HL-60 (cell line): ENCODE results near the gene MAP2K6.

Source experiments
- DNase-seq, 2 experiments: peaks; one replicate each; pipeline ENCODE4 v3.0.0-alpha.2; 2010 to 2020; ENCODE audit warnings: low read depth in 1 of 2, low spot score in 1 of 2
- H3K27ac ChIP-seq: fragments of 250-450 bp; sonication (Bioruptor Pico); replicated peaks from 2 replicates; pipeline ENCODE4 v1.5.1; 2020; ENCODE audit warnings: mild to moderate bottlenecking, moderate library complexity
- H3K27me3 ChIP-seq: fragments of 250-450 bp; sonication (Bioruptor Pico); 2 replicates; pipeline ENCODE4 v1.5.1; 2021; ENCODE audit warnings: mild to moderate bottlenecking, moderate library complexity; ENCODE audit not compliant: insufficient read depth, poor library complexity, severe bottlenecking
- H3K4me3 ChIP-seq: replicated peaks from 2 replicates; pipeline ENCODE4 v1.5.1; 2011; ENCODE audit warnings: mild to moderate bottlenecking, control low read depth, low read length; ENCODE audit not compliant: insufficient read depth
- CTCF ChIP-seq: IDR thresholded peaks from one replicate; pipeline ENCODE4 v1.5.1; 2011; ENCODE audit warnings: low read length, control low read depth, inconsistent platforms; ENCODE audit not compliant: insufficient read depth
- GABPA ChIP-seq: IDR thresholded peaks from 2 replicates; pipeline ENCODE4 v1.6.1; 2012; ENCODE audit warnings: low read depth
- POLR2AphosphoS5 ChIP-seq: IDR thresholded peaks from 2 replicates; pipeline ENCODE4 v1.6.1; 2012; ENCODE audit warnings: low read depth
- REST ChIP-seq: IDR thresholded peaks from 2 replicates; pipeline ENCODE4 v1.6.1; 2012; ENCODE audit warnings: low read depth; ENCODE audit not compliant: insufficient replicate concordance
- SPI1 ChIP-seq: IDR thresholded peaks from 2 replicates; pipeline ENCODE4 v1.6.1; 2012; ENCODE audit warnings: low read depth, mild to moderate bottlenecking, borderline replicate concordance

Gene MAP2K6

GRCh38 chr17:69511250-69511649, 96.8 kb downstream of the MAP2K6 start:
- H3K4me3 ChIP-seq, result no peak overlapping the region
- DNase-seq, result no peak
- H3K27ac ChIP-seq, result no peak overlapping the region
- H3K27me3 ChIP-seq, result no peaks in the 10 kb centered on the region
- TF ChIP-seq CTCF, result no peak
- TF ChIP-seq REST, result no peak
- no peak for TF ChIP-seq POLR2AphosphoS5
- no peak for TF ChIP-seq SPI1
- TF ChIP-seq GABPA, result no peak

- Histone ChIP-seq H3K4me3 (no peak overlapping the region), H3K27ac (no peak overlapping the region), H3K27me3 (no peaks in the 10 kb centered on the region)
- TF ChIP-seq GABPA (no peak), CTCF (no peak), SPI1 (no peak), REST (no peak), POLR2AphosphoS5 (no peak)
- no peak for DNase-seq
Observed at GRCh38 chr17:69512946-69513345, 98.4 kb downstream of the MAP2K6 start.

- no peak overlapping the region for H3K4me3 ChIP-seq
- TF ChIP-seq POLR2AphosphoS5 (no peak), SPI1 (no peak), CTCF (no peak), REST (no peak), GABPA (no peak)
- H3K27ac ChIP-seq, result no peak overlapping the region
- DNase-seq, result no peak
- H3K27me3 ChIP-seq, result no peaks in the 10 kb centered on the region
Observed at GRCh38 chr17:69516225-69516624, 101.7 kb downstream of the MAP2K6 start.
